Type B pancreatic cell (in vitro differentiated cells): ENCODE measurements around the gene KATNAL2. TPM values are rescaled to one million over a fixed set of nuclear protein-coding genes. Genes with fewer than 3 reads are reported as not detected.

Experiments
- DNase-seq: peaks from one replicate; pipeline ENCODE4 v3.0.0; 2021; ENCODE audit warnings: mixed read lengths; ENCODE audit not compliant: unreplicated experiment; ENCODE audit errors: extremely low spot score
- H3K27ac Mint-ChIP-seq: 2 replicates; pipeline ENCODE4 v1.8.0; 2021; ENCODE audit warnings: mild to moderate bottlenecking, mixed read lengths
- H3K27me3 Mint-ChIP-seq: 2 replicates; pipeline ENCODE4 v1.8.0; 2021; ENCODE audit warnings: mixed read lengths
- H3K36me3 Mint-ChIP-seq: 2 replicates; pipeline ENCODE4 v1.8.0; 2021; ENCODE audit warnings: mixed read lengths
- H3K4me1 Mint-ChIP-seq: one replicate; pipeline ENCODE4 v1.8.0; 2021; ENCODE audit warnings: mixed read lengths; ENCODE audit not compliant: unreplicated experiment
- H3K4me3 Mint-ChIP-seq: 2 replicates; pipeline ENCODE4 v1.8.0; 2021; ENCODE audit warnings: mild to moderate bottlenecking, mixed read lengths
- H3K9me3 Mint-ChIP-seq: 2 replicates; pipeline ENCODE4 v1.8.0; 2021; ENCODE audit warnings: mixed read lengths
- total RNA-seq: library from RNA; stranded (reverse); gene quantifications from 2 replicates; pipeline ENCODE4 v1.2.1, GENCODE V29; 2021; ENCODE audit warnings: low replicate concordance
- TF ChIP-seq, protein P1 (sequence below): fragments of 200-600 bp; sonication (generic); conservative IDR thresholded peaks from 2 replicates; pipeline ENCODE4 v1.5.0; 2021; ENCODE audit warnings: antibody characterized with exemption, mild to moderate bottlenecking

The KATNAL2 gene
- total RNA-seq, 1 donor from 2014 or later = 8.6 TPM

GRCh38 chr18:47075098-47075883 lies 157.9 kb downstream of the KATNAL2 start:
- H3K27me3 Mint-ChIP-seq = no peaks in the 10 kb centered on the region
- TF ChIP-seq, protein P1, sequence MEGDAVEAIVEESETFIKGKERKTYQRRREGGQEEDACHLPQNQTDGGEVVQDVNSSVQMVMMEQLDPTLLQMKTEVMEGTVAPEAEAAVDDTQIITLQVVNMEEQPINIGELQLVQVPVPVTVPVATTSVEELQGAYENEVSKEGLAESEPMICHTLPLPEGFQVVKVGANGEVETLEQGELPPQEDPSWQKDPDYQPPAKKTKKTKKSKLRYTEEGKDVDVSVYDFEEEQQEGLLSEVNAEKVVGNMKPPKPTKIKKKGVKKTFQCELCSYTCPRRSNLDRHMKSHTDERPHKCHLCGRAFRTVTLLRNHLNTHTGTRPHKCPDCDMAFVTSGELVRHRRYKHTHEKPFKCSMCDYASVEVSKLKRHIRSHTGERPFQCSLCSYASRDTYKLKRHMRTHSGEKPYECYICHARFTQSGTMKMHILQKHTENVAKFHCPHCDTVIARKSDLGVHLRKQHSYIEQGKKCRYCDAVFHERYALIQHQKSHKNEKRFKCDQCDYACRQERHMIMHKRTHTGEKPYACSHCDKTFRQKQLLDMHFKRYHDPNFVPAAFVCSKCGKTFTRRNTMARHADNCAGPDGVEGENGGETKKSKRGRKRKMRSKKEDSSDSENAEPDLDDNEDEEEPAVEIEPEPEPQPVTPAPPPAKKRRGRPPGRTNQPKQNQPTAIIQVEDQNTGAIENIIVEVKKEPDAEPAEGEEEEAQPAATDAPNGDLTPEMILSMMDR = no peak
- no peak overlapping the region for H3K27ac Mint-ChIP-seq
- no peaks in the 10 kb centered on the region for H3K9me3 Mint-ChIP-seq
- no peak overlapping the region for H3K4me3 Mint-ChIP-seq
- no peak for DNase-seq
- peaks cover 11% of the 10 kb centered on the region for H3K4me1 Mint-ChIP-seq
- peaks cover 4% of the 10 kb centered on the region for H3K36me3 Mint-ChIP-seq

- H3K27ac Mint-ChIP-seq = no peak overlapping the region
- H3K27me3 Mint-ChIP-seq = no peaks in the 10 kb centered on the region
- H3K4me1 Mint-ChIP-seq = peaks cover 11% of the 10 kb centered on the region
- no peak for DNase-seq
- no peaks in the 10 kb centered on the region for H3K9me3 Mint-ChIP-seq
- peaks cover 4% of the 10 kb centered on the region for H3K36me3 Mint-ChIP-seq
- TF ChIP-seq, protein P1 = no peak
- H3K4me3 Mint-ChIP-seq = no peak overlapping the region
These were observed 159.7 kb downstream of the KATNAL2 start for GRCh38 chr18:47077111-47077510.

GRCh38 chr18:47080872-47081271 lies 163.5 kb downstream of the KATNAL2 start:
- Mint-ChIP-seq H3K9me3 (no peaks in the 10 kb centered on the region), H3K27ac (no peak overlapping the region), H3K4me1 (peaks cover under 1% of the 10 kb centered on the region), H3K36me3 (peaks cover 4% of the 10 kb centered on the region), H3K4me3 (no peak overlapping the region), H3K27me3 (no peaks in the 10 kb centered on the region)
- TF ChIP-seq, protein P1 = no peak
- no peak for DNase-seq

DNA sequence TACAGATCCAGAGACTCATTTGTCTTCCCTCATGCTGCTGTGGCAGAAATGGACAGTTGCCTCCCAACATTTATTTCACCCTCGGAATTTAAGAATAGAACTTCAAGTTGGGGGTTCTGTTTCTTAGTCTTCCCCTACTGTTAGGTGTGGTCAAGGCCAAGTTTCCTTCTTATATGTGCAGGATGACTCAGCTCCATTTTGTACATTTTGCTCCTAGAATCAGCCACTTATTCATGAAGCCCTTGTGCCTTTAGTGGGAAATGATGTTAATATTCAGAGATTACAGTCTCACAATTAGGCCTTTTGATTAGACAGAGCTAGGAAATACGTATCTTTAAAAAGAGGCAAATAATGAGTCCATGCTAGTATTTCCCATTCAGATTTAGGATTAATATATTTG lies 164.2 kb downstream of the KATNAL2 start:
- no peak overlapping the region for H3K4me3 Mint-ChIP-seq
- H3K27ac Mint-ChIP-seq = no peak overlapping the region
- H3K36me3 Mint-ChIP-seq = peaks cover 7% of the 10 kb centered on the region
- TF ChIP-seq, protein P1 = no peak
- H3K9me3 Mint-ChIP-seq = no peaks in the 10 kb centered on the region
- H3K4me1 Mint-ChIP-seq = no peaks in the 10 kb centered on the region
- H3K27me3 Mint-ChIP-seq = no peaks in the 10 kb centered on the region
- no peak for DNase-seq

- no peaks in the 10 kb centered on the region for H3K4me1 Mint-ChIP-seq
- DNase-seq = no peak
- H3K9me3 Mint-ChIP-seq = no peaks in the 10 kb centered on the region
- H3K36me3 Mint-ChIP-seq = peaks cover 9% of the 10 kb centered on the region
- no peak overlapping the region for H3K27ac Mint-ChIP-seq
- TF ChIP-seq, protein P1 = no peak
- H3K27me3 Mint-ChIP-seq = no peaks in the 10 kb centered on the region
- H3K4me3 Mint-ChIP-seq = no peak overlapping the region
These were observed 170.3 kb downstream of the KATNAL2 start for GRCh38 chr18:47087676-47088075.
